Gastrocnemius medialis (tissue), 4 donors: ENCODE measurements around the gene PHC1.

Experiments
- POLR2A ChIP-seq, 2 donors: fragments of 450-650 bp; IDR thresholded peaks; one replicate each; pipeline ENCODE4 v1.6.1; 2017; ENCODE audit warnings: antibody characterized with exemption in 2 of 2, mild to moderate bottlenecking in 2 of 2, moderate library complexity in 2 of 2
- TF ChIP-seq, protein P1 (sequence below), 5 experiments: fragments of 450-650 bp in 3 of 5; fragments of 200-600 bp in 2 of 5; sonication (generic) in 2 of 5; IDR thresholded peaks in 4 of 5; conservative IDR thresholded peaks in 1 of 5; 1 replicate in 4 of 5; 2 replicates in 1 of 5; pipeline ENCODE4 v1.5.1; 2016 to 2019; ENCODE audit warnings: antibody characterized with exemption in 5 of 5, mild to moderate bottlenecking in 3 of 5, moderate library complexity in 3 of 5

DNA sequence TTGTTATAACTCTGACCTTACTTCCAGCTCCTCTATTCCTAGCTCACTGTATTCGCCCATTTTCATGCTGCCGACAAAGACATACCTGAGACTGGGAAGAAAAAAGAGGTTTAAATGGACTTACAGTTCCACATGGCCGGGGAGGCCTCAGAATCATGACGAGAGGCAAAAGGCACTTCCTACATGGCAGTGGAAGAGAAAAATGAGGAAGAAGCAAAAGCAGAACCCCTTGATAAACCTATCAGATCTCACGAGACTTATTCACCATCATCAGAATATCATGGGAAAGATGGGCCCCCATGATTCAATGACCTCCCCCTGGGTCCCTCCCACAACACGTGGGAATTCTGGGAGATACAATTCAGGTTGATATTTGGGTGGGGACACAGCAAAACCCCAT is 14.5 kb upstream of the PHC1 start:
- TF ChIP-seq, protein P1, sequence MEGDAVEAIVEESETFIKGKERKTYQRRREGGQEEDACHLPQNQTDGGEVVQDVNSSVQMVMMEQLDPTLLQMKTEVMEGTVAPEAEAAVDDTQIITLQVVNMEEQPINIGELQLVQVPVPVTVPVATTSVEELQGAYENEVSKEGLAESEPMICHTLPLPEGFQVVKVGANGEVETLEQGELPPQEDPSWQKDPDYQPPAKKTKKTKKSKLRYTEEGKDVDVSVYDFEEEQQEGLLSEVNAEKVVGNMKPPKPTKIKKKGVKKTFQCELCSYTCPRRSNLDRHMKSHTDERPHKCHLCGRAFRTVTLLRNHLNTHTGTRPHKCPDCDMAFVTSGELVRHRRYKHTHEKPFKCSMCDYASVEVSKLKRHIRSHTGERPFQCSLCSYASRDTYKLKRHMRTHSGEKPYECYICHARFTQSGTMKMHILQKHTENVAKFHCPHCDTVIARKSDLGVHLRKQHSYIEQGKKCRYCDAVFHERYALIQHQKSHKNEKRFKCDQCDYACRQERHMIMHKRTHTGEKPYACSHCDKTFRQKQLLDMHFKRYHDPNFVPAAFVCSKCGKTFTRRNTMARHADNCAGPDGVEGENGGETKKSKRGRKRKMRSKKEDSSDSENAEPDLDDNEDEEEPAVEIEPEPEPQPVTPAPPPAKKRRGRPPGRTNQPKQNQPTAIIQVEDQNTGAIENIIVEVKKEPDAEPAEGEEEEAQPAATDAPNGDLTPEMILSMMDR (IDR thresholded peaks at IDR 0.05 in 4 of 5, conservative IDR thresholded peaks at IDR 0.05 in 1 of 5) = no peak
- TF ChIP-seq POLR2A (IDR thresholded peaks at IDR 0.05) = no peak
